CD14-positive monocyte (primary cell): ENCODE data around the gene TYW1. TPM values are rescaled to one million over a fixed set of nuclear protein-coding genes. Genes with fewer than 3 reads are reported as not detected.
"Not testable (repeated sequence)": the region's sequence is repeated elsewhere in the genome, so short reads cannot be mapped to it uniquely, and the experiment has no call there.

Experiments used
- DNase-seq, 3 donors: peaks; one replicate each; pipeline ENCODE4 v3.0.0-alpha.2; 2011 to 2022
- H2AFZ ChIP-seq: 2 replicates; pipeline ENCODE4 v1.6.0; 2012; ENCODE audit warnings: mild to moderate bottlenecking, low read depth, low read length, inconsistent platforms; ENCODE audit not compliant: insufficient read depth, poor library complexity, severe bottlenecking
- H3K27ac ChIP-seq, 2 donors: 1 replicate in 1 of 2; 2 replicates in 1 of 2; pipeline ENCODE4 v1.5.1; 2012 to 2013; ENCODE audit warnings: low read length in 2 of 2, control low read depth in 1 of 2, inconsistent platforms in 1 of 2, low read depth in 1 of 2, mild to moderate bottlenecking in 1 of 2
- H3K27me3 ChIP-seq, 2 donors: one replicate each; pipeline versions ENCODE4 v1.6.0 to v1.6.1; 2011 to 2013; ENCODE audit warnings: low read length in 2 of 2; ENCODE audit not compliant: control insufficient read depth in 2 of 2, insufficient read depth in 2 of 2
- H3K36me3 ChIP-seq, 2 donors: replicated peaks in 1 of 2; 1 replicate in 1 of 2; 2 replicates in 1 of 2; pipeline versions ENCODE4 v1.5.1 to v1.6.1; 2012 to 2013; ENCODE audit warnings: low read length in 2 of 2, control low read depth in 1 of 2, inconsistent platforms in 1 of 2, mild to moderate bottlenecking in 1 of 2; ENCODE audit not compliant: insufficient read depth in 2 of 2, control insufficient read depth in 1 of 2
- H3K4me1 ChIP-seq, 2 donors: 1 replicate in 1 of 2; 2 replicates in 1 of 2; pipeline versions ENCODE4 v1.5.1 to v1.6.1; 2012 to 2013; ENCODE audit warnings: low read length in 2 of 2, control low read depth in 1 of 2, inconsistent platforms in 1 of 2, mild to moderate bottlenecking in 1 of 2, moderate library complexity in 1 of 2; ENCODE audit not compliant: insufficient read depth in 2 of 2, control insufficient read depth in 1 of 2
- H3K4me2 ChIP-seq: replicated peaks from 2 replicates; pipeline ENCODE3; 2012; ENCODE audit warnings: low read length, moderate library complexity, mild to moderate bottlenecking; ENCODE audit not compliant: poor library complexity, severe bottlenecking; ENCODE audit errors: extremely low read depth
- H3K4me3 ChIP-seq, 3 experiments: fragments of 200-600 bp in 1 of 3; sonication (generic) in 1 of 3; replicated peaks in 1 of 3; 1 replicate in 2 of 3; 2 replicates in 1 of 3; pipeline ENCODE4 v1.5.1; 2011 to 2013; ENCODE audit warnings: low read length in 3 of 3, mild to moderate bottlenecking in 3 of 3, control low read depth in 2 of 3, low read depth in 2 of 3, inconsistent platforms in 1 of 3, moderate library complexity in 1 of 3
- H3K79me2 ChIP-seq: 2 replicates; pipeline ENCODE4 v1.6.0; 2012; ENCODE audit warnings: mild to moderate bottlenecking, control low read depth, inconsistent platforms, low read length, moderate library complexity; ENCODE audit not compliant: insufficient read depth
- H3K9ac ChIP-seq: 2 replicates; pipeline ENCODE4 v1.6.0; 2017; ENCODE audit warnings: low read length, mild to moderate bottlenecking; ENCODE audit not compliant: insufficient read depth, poor library complexity, severe bottlenecking
- H3K9me3 ChIP-seq, 2 donors: replicated peaks in 1 of 2; 1 replicate in 1 of 2; 2 replicates in 1 of 2; pipeline versions ENCODE4 v1.5.1 to v1.6.1; 2012 to 2013; ENCODE audit warnings: low read length in 2 of 2, control low read depth in 1 of 2; ENCODE audit not compliant: control insufficient read depth in 1 of 2, insufficient read depth in 1 of 2
- H4K20me1 ChIP-seq: 2 replicates; pipeline ENCODE4 v1.6.0; 2012; ENCODE audit warnings: mild to moderate bottlenecking, low read length, control low read depth, moderate library complexity; ENCODE audit not compliant: insufficient read depth
- H3K27ac Mint-ChIP-seq, 7 donors: one replicate each; pipeline ENCODE4 v1.8.0; 2020; ENCODE audit warnings: mild to moderate bottlenecking in 7 of 7, mixed read lengths in 7 of 7, moderate library complexity in 6 of 7, inconsistent platforms in 2 of 7
- H3K27me3 Mint-ChIP-seq, 3 donors: one replicate each; pipeline ENCODE4 v1.8.0; 2021 to 2022; ENCODE audit warnings: low read depth in 3 of 3, mild to moderate bottlenecking in 3 of 3, mixed read lengths in 3 of 3, moderate library complexity in 3 of 3, inconsistent platforms in 1 of 3
- H3K36me3 Mint-ChIP-seq, 2 donors: one replicate each; pipeline ENCODE4 v1.8.0; 2020; ENCODE audit warnings: mixed read lengths in 2 of 2, inconsistent platforms in 1 of 2, mild to moderate bottlenecking in 1 of 2
- H3K4me1 Mint-ChIP-seq: one replicate; pipeline ENCODE4 v1.8.0; 2020; ENCODE audit warnings: mild to moderate bottlenecking, mixed read lengths
- H3K4me3 Mint-ChIP-seq, 2 donors: one replicate each; pipeline ENCODE4 v1.8.0; 2020; ENCODE audit warnings: mild to moderate bottlenecking in 2 of 2, mixed read lengths in 2 of 2, moderate library complexity in 1 of 2
- H3K9me3 Mint-ChIP-seq, 7 donors: one replicate each; pipeline ENCODE4 v1.8.0; 2020 to 2022; ENCODE audit warnings: mixed read lengths in 7 of 7, mild to moderate bottlenecking in 6 of 7, moderate library complexity in 6 of 7, inconsistent platforms in 2 of 7
- CTCF ChIP-seq: fragments of 200-600 bp; IDR thresholded peaks from one replicate; pipeline ENCODE4 v1.8.0; 2022; ENCODE audit warnings: antibody characterized with exemption, mild to moderate bottlenecking
- WGBS: methylation state at CpG from one replicate; pipeline ENCODE4 v1.1.5; 2013; ENCODE audit warnings: missing lambda C conversion rate; ENCODE audit not compliant: insufficient coverage; 5-methylcytosine and 5-hydroxymethylcytosine counted together
- intact Hi-C, 2 donors: fragments of 100-400 bp; cut with micrococcal nuclease; formaldehyde crosslinking; loops; one replicate each; pipeline versions ENCODE4 v1.15.0 to v1.15.1; 2023
- polyA plus RNA-seq, 3 donors: library from polyadenylated mRNA; depleted of rRNA in 1 of 3; unstranded in 2 of 3; stranded (reverse) in 1 of 3; fragments of 300-500 nt in 2 of 3; fragments of >200 nt in 1 of 3; fragmentation: Illumina TruSeq in 2 of 3; gene quantifications; 1 replicate in 2 of 3; 2 replicates in 1 of 3; pipeline ENCODE4 v1.2.3, GENCODE V29; 2012 to 2021

TYW1 gene
- polyA plus RNA-seq, 3 donors: 6.3 to 9.0 (median 7.2) TPM

- H3K36me3 Mint-ChIP-seq: peaks cover 68 to 90% of the 10 kb centered on the region in 2 donors
- Histone ChIP-seq H3K27me3 (no peaks in the 10 kb centered on the region), H2AFZ (no peak overlapping the region), H4K20me1 (no peaks in the 10 kb centered on the region), H3K27ac (no peak overlapping the region), H3K9ac (no peak overlapping the region), H3K79me2 (peaks cover 2% of the 10 kb centered on the region), H3K4me2 (no peak overlapping the region), H3K4me3 (no peak overlapping the region), H3K9me3 (no peaks in the 10 kb centered on the region), H3K4me1 (no peaks in the 10 kb centered on the region), H3K36me3 (peaks cover 43 to 81% of the 10 kb centered on the region in 2 donors)
- no peaks in the 10 kb centered on the region for H3K4me1 Mint-ChIP-seq
- H3K4me3 Mint-ChIP-seq: no peak overlapping the region
- no peaks in the 10 kb centered on the region for H3K9me3 Mint-ChIP-seq
- no peak for TF ChIP-seq CTCF
- intact Hi-C loops: no loop called here
- no peak for DNase-seq
- no peaks in the 10 kb centered on the region for H3K27me3 Mint-ChIP-seq
- no CpG with 5 or more reads among the region's 2 CpGs for WGBS
- no peak overlapping the region for H3K27ac Mint-ChIP-seq
Observed at GRCh38 chr7:67006965-67007364, 10.3 kb downstream of the TYW1 start.

- no peaks in the 10 kb centered on the region for H3K27me3 ChIP-seq
- no peak for DNase-seq
- H3K9ac ChIP-seq: no peak overlapping the region
- Mint-ChIP-seq H3K27ac (no peak overlapping the region), H3K27me3 (no peaks in the 10 kb centered on the region), H3K36me3 (peaks cover 67 to 90% of the 10 kb centered on the region in 2 donors), H3K9me3 (no peaks in the 10 kb centered on the region), H3K4me1 (no peaks in the 10 kb centered on the region), H3K4me3 (no peak overlapping the region)
- H4K20me1 ChIP-seq: no peaks in the 10 kb centered on the region
- peaks cover 48 to 87% of the 10 kb centered on the region in 2 donors for H3K36me3 ChIP-seq
- no peaks in the 10 kb centered on the region for H3K79me2 ChIP-seq
- intact Hi-C loops: no loop called here
- H3K4me3 ChIP-seq: no peak overlapping the region
- no peak overlapping the region for H2AFZ ChIP-seq
- WGBS: 100% methylated on average over 1 of the region's 4 CpGs
- H3K27ac ChIP-seq: no peak overlapping the region
- no peak for TF ChIP-seq CTCF
- H3K4me1 ChIP-seq: no peaks in the 10 kb centered on the region
- H3K9me3 ChIP-seq: no peaks in the 10 kb centered on the region
- no peak overlapping the region for H3K4me2 ChIP-seq
Observed at GRCh38 chr7:67008260-67008659, 11.6 kb downstream of the TYW1 start.

GRCh38 chr7:67009677-67010076 is 13.0 kb downstream of the TYW1 start:
- H3K36me3 ChIP-seq: peaks cover 53 to 88% of the 10 kb centered on the region in 2 donors
- H3K4me1 Mint-ChIP-seq, H3K4me3 Mint-ChIP-seq, intact Hi-C loops, H3K27ac ChIP-seq, H3K27ac Mint-ChIP-seq, H4K20me1 ChIP-seq, H3K9me3 Mint-ChIP-seq, H2AFZ ChIP-seq, DNase-seq, H3K9ac ChIP-seq, H3K4me2 ChIP-seq, H3K27me3 ChIP-seq, H3K4me3 ChIP-seq, H3K4me1 ChIP-seq, H3K27me3 Mint-ChIP-seq, H3K79me2 ChIP-seq, H3K9me3 ChIP-seq: not testable (repeated sequence)
- 83% methylated on average over 1 of the region's 3 CpGs for WGBS
- peaks cover 73 to 95% of the 10 kb centered on the region in 2 donors for H3K36me3 Mint-ChIP-seq
